GM19452 (cell line): ENCODE measurements around the gene TAF1A.

Source experiments
- ATAC-seq: cut with Tn5 transposase; IDR thresholded peaks from one replicate; pipeline ENCODE4 v1.9.1; 2021; ENCODE audit not compliant: unreplicated experiment

Gene TAF1A

DNA sequence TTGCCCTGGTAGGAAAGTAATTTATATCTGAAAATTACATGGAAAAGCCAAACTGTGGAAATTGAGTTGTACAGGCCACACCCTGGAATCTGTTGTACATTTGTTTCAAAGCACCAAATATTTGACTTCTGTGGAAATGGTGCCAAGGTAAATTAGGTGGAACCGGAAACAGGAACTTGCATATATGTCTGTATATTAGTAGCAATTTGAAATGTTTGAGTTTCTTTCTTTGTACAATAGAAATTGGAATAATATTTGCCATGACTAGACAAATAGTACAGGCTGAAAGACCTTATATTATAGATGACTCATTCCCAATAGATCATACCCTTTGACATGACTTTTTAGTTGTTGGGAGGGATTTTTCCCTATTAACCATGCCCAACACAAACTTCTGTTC, 10.5 kb upstream of the TAF1A start:
- ATAC-seq, result no peak

- ATAC-seq, result no peak
These were observed 7.0 kb upstream of the TAF1A start for GRCh38 chr1:222596696-222597095.

DNA sequence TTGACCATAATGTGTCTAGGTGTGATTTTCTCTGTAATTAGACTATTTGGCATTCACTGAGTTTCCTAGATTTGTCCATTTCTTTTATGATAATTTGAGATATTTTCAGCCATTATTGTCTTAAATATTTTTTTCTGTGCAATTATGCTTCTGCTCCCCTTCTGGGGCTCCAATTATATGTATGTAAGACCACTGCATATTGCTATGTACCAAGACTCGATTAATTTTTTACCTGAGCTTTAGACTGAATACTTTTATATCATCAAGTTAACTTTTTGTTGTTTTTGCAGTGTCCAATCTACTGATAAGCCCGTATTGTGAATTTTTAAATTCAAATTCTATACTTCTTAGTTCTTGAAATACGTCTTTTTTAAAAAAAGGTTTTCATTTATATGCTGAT, 5.1 kb upstream of the TAF1A start:
- ATAC-seq, result no peak

- no peak for ATAC-seq
These were observed 2.4 kb upstream of the TAF1A start for GRCh38 chr1:222592171-222592570.

DNA sequence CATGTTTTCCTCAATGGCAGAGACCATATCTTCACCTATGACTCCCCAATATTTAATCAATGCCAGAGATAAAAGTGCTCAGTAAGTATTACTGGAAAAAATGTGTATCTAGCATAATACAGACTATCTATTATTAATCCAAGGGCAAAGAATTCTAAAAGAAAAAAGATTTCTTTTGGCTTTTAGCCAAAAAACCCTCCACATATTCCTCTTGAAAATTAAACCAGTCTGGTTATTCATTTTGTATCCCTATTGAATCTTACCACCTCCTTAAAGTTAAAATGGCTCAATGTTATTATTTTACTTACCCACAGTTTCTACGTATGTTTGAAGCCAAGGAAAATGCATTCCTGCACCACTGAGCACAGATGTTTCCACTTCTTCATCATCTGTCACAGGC, 1.6 kb downstream of the TAF1A start:
- no peak for ATAC-seq

DNA sequence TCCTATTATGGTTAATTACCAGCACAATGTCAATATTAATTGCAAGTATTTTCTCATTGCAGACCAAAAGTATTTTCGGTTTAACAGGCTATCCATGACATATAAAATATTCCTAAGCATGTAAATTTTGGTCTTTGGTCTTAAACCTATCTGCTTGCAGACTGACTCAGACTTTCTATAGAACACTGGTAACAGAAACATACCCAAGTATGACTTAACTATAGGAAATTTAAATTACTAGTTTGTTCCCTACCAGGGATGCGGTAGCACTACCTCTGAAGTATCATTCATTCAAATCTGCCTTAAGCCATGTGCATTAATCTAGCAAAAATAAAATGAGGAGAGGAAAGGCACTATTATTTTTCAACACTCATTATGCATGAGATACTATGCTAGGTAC, 2.9 kb downstream of the TAF1A start:
- no peak for ATAC-seq

DNA sequence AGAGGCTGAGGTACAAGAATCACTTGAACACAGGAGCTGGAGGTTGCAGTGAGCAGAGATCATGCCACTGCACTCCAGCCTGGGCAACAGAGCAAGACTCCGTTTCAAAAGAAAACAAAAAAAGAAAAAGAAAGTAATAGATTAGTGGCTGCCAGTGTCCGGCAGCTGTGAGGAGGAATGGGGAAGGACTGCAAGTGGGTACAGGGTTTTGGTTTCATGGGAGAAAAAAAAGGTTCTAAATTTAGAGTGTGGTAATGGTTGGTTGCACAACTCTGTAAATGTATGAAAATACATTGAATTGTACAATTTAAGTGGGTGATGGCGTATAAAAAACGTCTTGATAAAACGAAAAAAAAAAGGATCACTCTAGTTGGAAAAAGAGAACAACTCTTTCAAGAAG, 6.7 kb downstream of the TAF1A start:
- peak; percentile 80 for ATAC-seq

GRCh38 chr1:222582099-222582774, 7.5 kb downstream of the TAF1A start:
- ATAC-seq, result peak; percentile 68

DNA sequence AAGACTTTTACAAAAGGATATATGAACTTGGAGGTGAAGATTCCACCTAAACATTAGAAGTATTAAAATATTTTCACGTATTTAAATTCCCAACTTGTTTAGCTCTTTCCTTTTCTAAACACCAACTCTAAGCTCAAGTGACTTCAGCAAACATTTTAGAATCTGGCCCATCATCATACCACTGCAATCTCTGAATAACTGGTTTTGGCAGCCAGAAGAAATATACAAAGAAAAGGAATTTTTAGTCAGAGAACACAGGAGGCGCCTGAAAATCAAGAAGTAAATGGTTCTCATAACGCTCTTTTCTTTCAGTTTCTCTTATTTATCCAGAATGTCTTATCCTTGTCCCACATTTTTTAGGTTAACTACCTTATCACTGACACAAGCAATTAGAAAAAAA, 10.4 kb downstream of the TAF1A start:
- ATAC-seq, result no peak

DNA sequence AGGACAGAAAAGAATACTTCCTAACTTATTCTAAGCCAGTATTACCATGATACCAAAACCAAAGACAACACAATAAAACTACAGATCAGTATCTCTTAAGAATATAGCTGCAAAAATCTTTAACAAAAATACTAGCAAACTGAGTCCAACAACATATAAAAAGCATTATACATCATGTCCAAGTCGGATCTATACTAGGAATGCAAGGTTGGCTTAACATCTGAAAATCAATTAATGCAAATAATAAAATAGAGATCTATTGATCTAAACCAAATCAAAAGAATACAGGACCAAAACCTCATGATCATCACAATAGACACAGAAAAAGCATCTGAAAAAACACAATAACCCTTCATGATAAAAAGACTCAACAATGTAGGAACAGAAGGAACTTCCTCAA, 18.9 kb downstream of the TAF1A start:
- ATAC-seq, result no peak

GRCh38 chr1:222561656-222562055, 28.1 kb downstream of the TAF1A start:
- ATAC-seq, result no peak

- no peak for ATAC-seq
These were observed 32.2 kb downstream of the TAF1A start for GRCh38 chr1:222557574-222557973.

GRCh38 chr1:222557148-222557547, 32.6 kb downstream of the TAF1A start:
- no peak for ATAC-seq

DNA sequence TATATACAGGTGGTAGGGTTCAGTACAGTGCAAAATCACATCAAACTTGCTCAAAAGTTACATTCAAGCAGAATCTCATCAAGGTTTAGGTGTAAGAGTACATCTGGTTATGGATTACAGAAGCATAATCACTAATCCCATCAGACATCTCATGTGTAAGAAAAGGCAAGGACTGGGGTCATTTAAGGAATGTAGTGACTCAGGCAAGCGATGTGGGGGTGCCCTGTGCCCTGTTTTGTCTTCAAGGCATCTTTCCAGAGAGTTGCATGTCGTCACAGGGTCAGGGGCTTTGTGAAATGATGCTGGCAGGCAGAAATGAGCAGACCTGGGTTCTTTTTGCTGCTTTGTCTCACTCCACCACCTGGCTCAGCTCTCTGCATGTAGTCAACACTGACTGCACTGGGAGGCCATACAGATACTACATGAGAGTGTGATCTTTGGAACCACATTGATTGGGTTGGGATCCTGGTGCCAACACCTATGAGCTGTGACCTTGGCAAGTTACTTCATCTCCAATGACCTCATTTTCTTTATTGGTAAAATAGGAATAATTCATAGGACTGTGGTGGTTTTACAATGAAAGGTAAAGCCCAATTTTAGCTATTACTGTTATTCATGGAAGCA, 33.6 kb downstream of the TAF1A start:
- ATAC-seq, result no peak

- no peak for ATAC-seq
These were observed 35.6 kb downstream of the TAF1A start for GRCh38 chr1:222554177-222554576.

- no peak for ATAC-seq
These were observed 36.9 kb downstream of the TAF1A start for GRCh38 chr1:222552882-222553281.

DNA sequence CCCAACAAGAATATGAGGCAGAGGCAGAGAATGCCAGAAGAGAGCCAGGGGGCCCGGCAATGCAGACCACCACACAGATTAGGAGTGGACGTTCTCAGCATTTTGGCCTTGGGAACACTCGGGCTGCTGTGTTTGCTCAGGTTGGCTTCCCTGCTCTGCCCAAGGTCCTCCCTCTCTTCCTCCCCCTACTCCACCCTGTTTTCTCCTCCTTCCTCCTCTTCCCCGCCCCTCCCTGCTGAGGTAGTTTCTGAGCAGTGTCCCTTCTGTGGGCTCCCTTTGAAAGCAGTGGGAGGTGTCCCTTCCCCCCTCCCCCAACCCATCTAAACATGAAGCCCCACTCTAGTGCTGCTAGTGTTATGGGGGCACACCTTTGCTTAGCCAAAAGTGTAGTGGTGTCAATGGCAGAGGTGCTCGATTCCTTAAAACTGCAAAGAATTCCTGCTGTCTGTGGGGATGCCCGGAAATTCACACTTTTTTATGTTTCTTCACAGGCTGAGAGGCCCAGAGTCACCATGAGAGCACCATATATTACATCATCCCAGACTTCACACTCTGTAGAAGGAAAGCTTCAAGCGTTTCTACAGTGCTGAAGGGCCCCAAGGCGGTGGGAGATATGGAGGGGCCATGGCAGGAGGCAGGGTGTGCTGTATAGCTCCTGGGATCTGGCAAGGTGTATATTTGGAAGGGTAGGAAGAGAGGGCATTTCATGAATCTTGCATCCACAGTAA, 41.6 kb downstream of the TAF1A start, which contains the start of gene HHIPL2:
TSS of gene HHIPL2 (minus strand) at position 161 of the 728 bp plus-strand sequence. CDS start at position 101, 60 bp downstream.
- no peak for ATAC-seq

GRCh38 chr1:222547260-222547614, 42.5 kb downstream of the TAF1A start:
- no peak for ATAC-seq

GRCh38 chr1:222546548-222547259, 43.0 kb downstream of the TAF1A start:
- no peak for ATAC-seq

GRCh38 chr1:222546091-222546490, 43.6 kb downstream of the TAF1A start:
- no peak for ATAC-seq

GRCh38 chr1:222543817-222544216, 45.9 kb downstream of the TAF1A start:
- ATAC-seq, result no peak

DNA sequence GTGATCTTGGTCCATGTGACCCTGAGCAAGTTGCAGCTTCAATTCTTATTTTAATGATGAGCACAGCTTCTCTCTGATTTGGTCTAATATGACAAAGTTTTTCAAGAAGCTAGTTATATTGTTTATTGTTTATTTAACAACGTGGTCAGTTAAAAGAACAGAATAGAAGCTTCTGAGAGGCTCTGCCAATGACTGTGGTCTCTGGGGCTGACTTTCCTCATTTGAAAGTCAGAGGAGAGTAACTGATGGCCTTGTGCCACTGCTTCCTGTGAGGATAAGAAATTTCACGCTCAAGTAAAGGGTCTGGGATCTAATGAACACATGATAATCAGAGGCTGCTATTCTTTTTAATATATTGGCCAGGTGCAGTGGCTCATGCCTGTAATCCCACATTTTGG, 49.1 kb downstream of the TAF1A start:
- ATAC-seq, result no peak
